Thymus (tissue), 11 donors: ENCODE results near the gene GARS1. TPM values are rescaled to one million over a fixed set of nuclear protein-coding genes. Genes with fewer than 3 reads are reported as not detected.
A peak's percentile ranks its signal among the peaks of the same experiment; 100 is the strongest.
"Not testable (repeated sequence)": the region's sequence is repeated elsewhere in the genome, so short reads cannot be mapped to it uniquely, and the experiment has no call there.

Experiments used
- DNase-seq, 9 donors: peaks; one replicate each; pipeline ENCODE4 v3.0.0-alpha.2; 2013; ENCODE audit warnings: low spot score in 9 of 9, low read depth in 6 of 9, missing footprints in 1 of 9
- H3K27ac ChIP-seq, 2 donors: one replicate each; pipeline ENCODE4 v1.5.1; 2013; ENCODE audit warnings: control low read depth in 1 of 2, low read depth in 1 of 2, low read length in 1 of 2, mild to moderate bottlenecking in 1 of 2, moderate library complexity in 1 of 2
- H3K27me3 ChIP-seq, 2 donors: one replicate each; pipeline ENCODE4 v1.5.1; 2013; ENCODE audit warnings: low read length in 1 of 2; ENCODE audit not compliant: control insufficient read depth in 2 of 2, insufficient read depth in 1 of 2
- H3K36me3 ChIP-seq, 2 donors: one replicate each; pipeline ENCODE4 v1.5.1; 2013; ENCODE audit warnings: low read length in 1 of 2, mild to moderate bottlenecking in 1 of 2, moderate library complexity in 1 of 2; ENCODE audit not compliant: control insufficient read depth in 2 of 2, insufficient read depth in 2 of 2
- H3K4me1 ChIP-seq, 2 donors: one replicate each; pipeline ENCODE4 v1.5.1; 2013; ENCODE audit warnings: low read length in 2 of 2; ENCODE audit not compliant: control insufficient read depth in 2 of 2, insufficient read depth in 2 of 2
- H3K4me3 ChIP-seq, 2 donors: one replicate each; pipeline ENCODE4 v1.5.1; 2013; ENCODE audit warnings: low read length in 2 of 2, control low read depth in 1 of 2, mild to moderate bottlenecking in 1 of 2
- H3K9me3 ChIP-seq, 2 donors: one replicate each; pipeline ENCODE4 v1.5.1; 2013; ENCODE audit warnings: low read length in 1 of 2, mild to moderate bottlenecking in 1 of 2; ENCODE audit not compliant: control insufficient read depth in 2 of 2, insufficient read depth in 1 of 2
- WGBS: extraction: QIAGEN DNeasy Blood & Tissue Kit; methylation state at CpG from one replicate; pipeline ENCODE4 v1.1.7; 2013; 5-methylcytosine and 5-hydroxymethylcytosine counted together
- polyA plus RNA-seq: library from polyadenylated mRNA; stranded (reverse); fragments of 200-250 nt; gene quantifications from one replicate; pipeline ENCODE4 v1.2.3, GENCODE V29; 2013
- total RNA-seq: library from RNA; stranded (reverse); fragments of 120-200 nt; gene quantifications from one replicate; pipeline ENCODE4 v1.2.4, GENCODE V29; 2013
- donor health status: healthy.

Gene GARS1
- total and polyA plus RNA-seq, 2 donors = 44.9 to 56.9 TPM

DNA sequence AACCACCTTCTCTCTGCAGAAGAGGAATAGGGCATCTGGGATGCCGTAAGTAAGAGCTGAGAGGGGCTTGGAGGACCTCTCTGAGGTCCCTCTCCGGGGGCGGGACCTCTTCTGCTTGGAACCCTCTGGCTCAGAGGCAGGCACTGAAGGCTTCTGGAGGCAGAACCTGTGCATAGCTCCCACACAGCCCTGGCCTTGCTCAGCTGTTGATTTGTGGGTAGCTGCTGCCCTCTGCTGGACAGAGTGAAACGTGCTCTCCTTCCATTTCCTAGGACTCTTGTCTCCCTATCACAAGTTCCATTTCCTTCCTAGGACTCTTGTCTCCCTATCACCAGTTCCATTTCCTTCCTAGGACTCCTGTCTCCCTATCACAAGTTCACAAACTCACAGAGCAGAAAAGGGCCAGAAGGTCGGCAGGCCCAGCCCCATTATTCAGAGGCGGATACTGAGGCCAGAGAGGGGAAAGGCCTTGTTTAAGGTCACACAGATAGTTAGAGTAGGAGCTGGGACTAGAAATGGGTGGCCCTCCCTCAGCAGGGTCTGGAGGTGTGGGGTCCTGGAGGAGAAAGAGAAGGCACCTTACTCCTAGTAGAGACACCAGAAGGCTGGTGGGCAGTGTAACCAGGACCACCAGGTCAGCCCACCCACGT lies 30.3 kb upstream of the GARS1 start:
- Histone ChIP-seq H3K4me3 (no peak overlapping the region), H3K9me3 (no peaks in the 10 kb centered on the region), H3K36me3 (peaks cover 2 to 3% of the 10 kb centered on the region in 2 donors), H3K27me3 (no peaks in the 10 kb centered on the region), H3K4me1 (no peaks in the 10 kb centered on the region), H3K27ac (no peak overlapping the region)
- peak; percentile 55 to 89 (median 76) for DNase-seq
- WGBS = 55% methylated on average over 7 of the region's 7 CpGs

GRCh38 chr7:30566596-30566995 lies 28.1 kb upstream of the GARS1 start:
- H3K4me3 ChIP-seq = no peak overlapping the region
- no peak overlapping the region for H3K27ac ChIP-seq
- H3K36me3 ChIP-seq = peaks cover 2 to 3% of the 10 kb centered on the region in 2 donors
- H3K27me3 ChIP-seq = no peaks in the 10 kb centered on the region
- DNase-seq = no peak
- 96% methylated on average over 2 of the region's 2 CpGs for WGBS
- H3K9me3 ChIP-seq = no peaks in the 10 kb centered on the region
- H3K4me1 ChIP-seq = no peaks in the 10 kb centered on the region

GRCh38 chr7:30567081-30567480 lies 27.6 kb upstream of the GARS1 start:
- Histone ChIP-seq H3K27ac (no peak overlapping the region), H3K4me1 (no peaks in the 10 kb centered on the region), H3K27me3 (no peaks in the 10 kb centered on the region), H3K9me3 (no peaks in the 10 kb centered on the region), H3K4me3 (no peak overlapping the region), H3K36me3 (peaks cover 2 to 3% of the 10 kb centered on the region in 2 donors)
- no peak for DNase-seq
- 96% methylated on average over 4 of the region's 4 CpGs for WGBS

- not testable (repeated sequence) for H3K27ac ChIP-seq, H3K9me3 ChIP-seq, H3K4me3 ChIP-seq, H3K36me3 ChIP-seq, H3K27me3 ChIP-seq, DNase-seq, H3K4me1 ChIP-seq
- 97% methylated on average over 4 of the region's 4 CpGs for WGBS
Observed at GRCh38 chr7:30570238-30570637, 24.4 kb upstream of the GARS1 start.

- DNase-seq = no peak
- Histone ChIP-seq H3K36me3 (peaks cover 3% of the 10 kb centered on the region in 2 donors), H3K4me3 (no peak overlapping the region), H3K9me3 (no peaks in the 10 kb centered on the region), H3K27me3 (no peaks in the 10 kb centered on the region), H3K4me1 (no peaks in the 10 kb centered on the region), H3K27ac (no peak overlapping the region)
- 87% methylated on average over 5 of the region's 5 CpGs for WGBS
Observed at GRCh38 chr7:30572212-30572841, 22.4 kb upstream of the GARS1 start.

DNA sequence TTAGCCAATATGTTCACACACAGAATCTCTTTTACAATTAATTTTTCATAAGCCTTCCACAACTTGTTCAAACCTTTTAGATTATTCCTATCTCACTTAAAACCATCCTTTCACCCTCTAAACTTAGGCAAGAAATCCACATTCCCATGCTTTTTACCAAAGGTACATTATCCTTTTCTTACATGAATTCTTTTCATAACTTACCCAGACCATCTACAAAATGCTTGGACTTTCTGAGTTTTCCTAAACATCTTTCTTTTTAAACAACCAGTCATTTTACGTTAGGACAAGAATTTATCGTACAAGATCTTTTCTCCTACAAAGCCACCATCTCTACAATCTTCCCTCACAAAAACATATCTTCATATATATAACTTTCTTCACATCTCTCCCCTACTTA lies 18.8 kb upstream of the GARS1 start:
- Histone ChIP-seq H3K4me3 (no peak overlapping the region), H3K27me3 (no peaks in the 10 kb centered on the region), H3K9me3 (no peaks in the 10 kb centered on the region), H3K4me1 (no peaks in the 10 kb centered on the region), H3K36me3 (peaks cover 3 to 22% of the 10 kb centered on the region in 2 donors), H3K27ac (no peak overlapping the region)
- no peak for DNase-seq
- 98% methylated on average over 2 of the region's 2 CpGs for WGBS

DNA sequence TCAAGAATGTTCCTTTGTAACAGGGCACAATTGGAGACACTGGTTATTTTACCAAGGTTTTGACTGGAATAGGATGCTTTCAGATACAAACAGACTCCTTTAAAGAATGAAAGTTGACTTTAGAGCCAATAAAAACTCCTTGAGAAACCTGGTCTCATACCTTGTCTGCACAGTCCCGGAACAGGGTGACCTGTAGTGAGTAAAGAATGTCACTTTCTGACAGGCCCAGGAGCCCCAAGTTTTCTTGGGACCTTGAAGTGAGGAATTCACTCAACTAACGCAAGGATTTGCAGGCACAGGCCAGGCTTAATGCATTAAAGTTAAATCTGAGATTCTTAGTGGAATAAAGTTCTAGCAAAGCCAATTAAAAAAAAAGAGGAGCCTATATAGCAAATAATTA lies 11.5 kb upstream of the GARS1 start:
- no peak overlapping the region for H3K27ac ChIP-seq
- H3K36me3 ChIP-seq = peaks cover 3 to 19% of the 10 kb centered on the region in 2 donors
- WGBS = 100% methylated on average over 2 of the region's 2 CpGs
- DNase-seq = no peak
- no peak overlapping the region for H3K4me3 ChIP-seq
- peaks cover 0 to 4% of the 10 kb centered on the region in 2 donors for H3K9me3 ChIP-seq
- H3K4me1 ChIP-seq = no peaks in the 10 kb centered on the region
- no peaks in the 10 kb centered on the region for H3K27me3 ChIP-seq

DNA sequence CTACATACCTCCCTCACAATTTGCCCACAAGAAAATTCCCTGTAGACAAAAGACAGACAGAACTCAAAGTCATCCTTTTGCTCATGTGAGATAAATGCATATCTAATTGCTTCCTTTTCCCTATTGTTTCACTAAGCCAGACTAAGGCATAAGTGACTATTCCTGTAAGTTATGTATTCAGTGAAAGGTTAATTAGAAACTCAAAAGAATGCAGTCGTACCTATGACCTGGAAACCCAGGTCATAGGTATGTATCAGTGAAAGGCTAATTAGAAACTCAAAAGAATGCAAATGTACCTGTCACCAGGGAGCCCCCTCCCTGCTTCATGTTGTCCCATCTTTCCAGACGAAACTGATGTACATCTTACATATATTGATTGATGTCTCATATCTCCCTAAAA lies 10.3 kb upstream of the GARS1 start:
- WGBS = 97% methylated on average over 2 of the region's 2 CpGs
- Histone ChIP-seq H3K4me1 (no peaks in the 10 kb centered on the region), H3K4me3 (no peak overlapping the region), H3K27ac (no peak overlapping the region), H3K9me3 (peaks cover 0 to 4% of the 10 kb centered on the region in 2 donors), H3K27me3 (no peaks in the 10 kb centered on the region), H3K36me3 (peaks cover 0 to 9% of the 10 kb centered on the region in 2 donors)
- DNase-seq = no peak

DNA sequence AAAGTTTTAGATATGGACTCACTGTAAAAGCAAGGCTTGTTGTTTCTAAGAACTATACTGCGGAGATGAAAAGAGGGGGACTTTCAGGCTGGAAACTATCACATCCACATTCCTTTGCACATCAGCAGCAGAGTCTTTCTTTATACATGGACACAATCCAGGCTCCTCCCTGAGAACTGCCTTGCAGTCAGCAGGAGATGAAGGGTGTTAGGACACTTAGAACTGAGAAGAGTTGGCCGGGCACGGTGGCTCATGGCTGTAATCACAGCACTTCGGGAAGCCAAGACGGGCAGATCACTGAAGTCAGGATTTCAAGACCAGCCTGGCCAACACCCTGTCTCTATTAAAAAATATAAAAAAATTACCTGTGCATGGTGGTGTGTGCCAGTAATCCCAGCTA lies 9.7 kb upstream of the GARS1 start:
- WGBS = 97% methylated on average over 5 of the region's 5 CpGs
- no peak for DNase-seq

More for the DNA sequence above, 9.7 kb upstream of the GARS1 start:
- no peak overlapping the region for H3K27ac ChIP-seq
- no peaks in the 10 kb centered on the region for H3K4me1 ChIP-seq
- peaks cover 0 to 9% of the 10 kb centered on the region in 2 donors for H3K36me3 ChIP-seq
- peaks cover 0 to 4% of the 10 kb centered on the region in 2 donors for H3K9me3 ChIP-seq
- H3K27me3 ChIP-seq = no peaks in the 10 kb centered on the region
- H3K4me3 ChIP-seq = no peak overlapping the region
